Panc1 (cell line): ENCODE measurements around the gene MCU. TPM values are rescaled to one million over a fixed set of nuclear protein-coding genes. Genes with fewer than 3 reads are reported as not detected.

ENCODE experiments used
- ATAC-seq: fragments of 200-7000 bp; cut with Tn5 transposase; 2 replicates; pipeline ENCODE4 v1.9.1; 2020; ENCODE audit warnings: mild to moderate bottlenecking, moderate library complexity
- BruUV-seq: library from RNA; stranded (reverse); fragments of 400-500 nt; replicated peaks from 2 replicates; lab custom pipeline; 2021; lab: Mats Ljungman, UMichigan
- CTCF ChIA-PET: fragments of 300-600 bp; sonication (Branson Sonifier 250); formaldehyde crosslinking; loops from one replicate; lab custom pipeline; 2022; ENCODE audit warnings: antibody characterized with exemption; lab: Charles Lee
- POLR2A ChIA-PET: fragments of 300-600 bp; sonication (Branson Sonifier 250); formaldehyde crosslinking; loops from one replicate; lab custom pipeline; 2022; ENCODE audit warnings: antibody characterized with exemption; lab: Charles Lee
- DNase-seq: peaks from one replicate; pipeline ENCODE4 v3.0.0-alpha.2; 2010; ENCODE audit warnings: low read depth, low spot score
- H3K27ac ChIP-seq: 2 replicates; pipeline ENCODE4 v1.5.1; 2011; ENCODE audit warnings: mild to moderate bottlenecking, low read length, inconsistent platforms
- H3K27me3 ChIP-seq: fragments of 200-500 bp; sonication (Bioruptor generic); 2 replicates; pipeline ENCODE4 v1.6.0; 2014; ENCODE audit warnings: low read length, inconsistent platforms; ENCODE audit not compliant: control insufficient read depth, insufficient read depth
- H3K36me3 ChIP-seq: fragments of 200-500 bp; sonication (Bioruptor generic); 2 replicates; pipeline ENCODE4 v1.5.1; 2014; ENCODE audit warnings: inconsistent platforms, mild to moderate bottlenecking, low read length, moderate library complexity; ENCODE audit not compliant: control insufficient read depth, insufficient read depth
- H3K4me1 ChIP-seq: 2 replicates; pipeline ENCODE4 v1.5.1; 2011; ENCODE audit warnings: inconsistent platforms, mild to moderate bottlenecking, low read length, moderate library complexity; ENCODE audit not compliant: control insufficient read depth, insufficient read depth
- H3K4me3 ChIP-seq, 2 experiments: 2 replicates each; pipeline ENCODE4 v1.5.1; 2011 to 2012; ENCODE audit warnings: low read depth in 2 of 2, low read length in 2 of 2, mild to moderate bottlenecking in 2 of 2, inconsistent platforms in 1 of 2, moderate library complexity in 1 of 2
- H3K9me3 ChIP-seq: fragments of 200-500 bp; sonication (Bioruptor generic); 2 replicates; pipeline ENCODE4 v1.5.1; 2014; ENCODE audit warnings: low read depth, mild to moderate bottlenecking, inconsistent platforms, low read length, moderate library complexity; ENCODE audit not compliant: control insufficient read depth, insufficient read depth
- POLR2AphosphoS5 ChIP-seq: IDR thresholded peaks from 2 replicates; pipeline ENCODE4 v1.6.1; 2012; ENCODE audit warnings: mild to moderate bottlenecking, low read depth, low read length, moderate library complexity
- SIN3A ChIP-seq: IDR thresholded peaks from 2 replicates; pipeline ENCODE4 v1.6.1; 2012; ENCODE audit warnings: low read depth, mild to moderate bottlenecking, low read length, moderate library complexity, borderline replicate concordance; ENCODE audit not compliant: insufficient read depth
- TCF7L2 ChIP-seq: IDR thresholded peaks from 2 replicates; pipeline ENCODE4 v1.6.1; 2011; ENCODE audit warnings: mild to moderate bottlenecking, low read depth, low read length, inconsistent platforms
- in situ Hi-C: cut with HindIII; loops from 2 replicates; pipeline ENCODE4 v1.10.0; 2016; ENCODE audit warnings: low sequenced_read_pairs, low pct_unique_long_range_greater_than_20kb
- intact Hi-C: fragments of 100-400 bp; cut with micrococcal nuclease; formaldehyde crosslinking; loops from one replicate; pipeline ENCODE4 v1.10.0; 2022; ENCODE audit not compliant: unreplicated experiment
- total RNA-seq: library from RNA; stranded (reverse); gene quantifications from one replicate; pipeline ENCODE4 v1.2.1, GENCODE V29; 2021; ENCODE audit not compliant: unreplicated experiment
- TF ChIP-seq, protein P1 (sequence below), 2 experiments: IDR thresholded peaks; 2 replicates each; pipeline ENCODE4 v1.6.1; 2011 to 2012; ENCODE audit warnings: low read depth in 2 of 2, control low read depth in 1 of 2, low read length in 1 of 2, mild to moderate bottlenecking in 1 of 2, moderate library complexity in 1 of 2; ENCODE audit not compliant: insufficient read depth in 1 of 2
- TF ChIP-seq, protein P2 (sequence below): fragments of 450-650 bp; IDR thresholded peaks from 2 replicates; pipeline ENCODE4 v1.5.1; 2017; ENCODE audit warnings: mild to moderate bottlenecking

MCU gene
- total RNA-seq, 1 experiment from 2014 or later, result 31.6 TPM

DNA sequence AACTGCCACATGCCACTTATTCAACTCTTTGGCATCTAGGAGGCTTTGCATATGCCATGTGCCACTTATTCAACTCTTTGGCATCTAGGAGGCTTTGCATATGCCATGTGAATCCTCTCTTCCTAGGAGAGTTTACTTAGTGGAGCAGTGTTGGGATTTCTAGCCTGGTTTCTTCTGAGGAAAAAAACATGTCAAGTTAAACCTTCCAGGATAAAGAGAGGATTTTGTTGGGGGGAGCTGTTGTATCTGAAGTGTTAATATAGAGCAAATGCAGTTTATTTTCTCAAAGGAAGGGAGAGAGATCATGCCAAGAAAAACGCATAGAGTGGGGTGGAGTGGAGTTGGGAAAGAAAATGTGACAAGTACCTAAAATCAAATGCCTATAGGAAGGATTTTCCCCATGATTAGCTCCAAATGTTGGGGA is 91.5 kb downstream of the MCU start:
- BruUV-seq, result no TSS peak

DNA sequence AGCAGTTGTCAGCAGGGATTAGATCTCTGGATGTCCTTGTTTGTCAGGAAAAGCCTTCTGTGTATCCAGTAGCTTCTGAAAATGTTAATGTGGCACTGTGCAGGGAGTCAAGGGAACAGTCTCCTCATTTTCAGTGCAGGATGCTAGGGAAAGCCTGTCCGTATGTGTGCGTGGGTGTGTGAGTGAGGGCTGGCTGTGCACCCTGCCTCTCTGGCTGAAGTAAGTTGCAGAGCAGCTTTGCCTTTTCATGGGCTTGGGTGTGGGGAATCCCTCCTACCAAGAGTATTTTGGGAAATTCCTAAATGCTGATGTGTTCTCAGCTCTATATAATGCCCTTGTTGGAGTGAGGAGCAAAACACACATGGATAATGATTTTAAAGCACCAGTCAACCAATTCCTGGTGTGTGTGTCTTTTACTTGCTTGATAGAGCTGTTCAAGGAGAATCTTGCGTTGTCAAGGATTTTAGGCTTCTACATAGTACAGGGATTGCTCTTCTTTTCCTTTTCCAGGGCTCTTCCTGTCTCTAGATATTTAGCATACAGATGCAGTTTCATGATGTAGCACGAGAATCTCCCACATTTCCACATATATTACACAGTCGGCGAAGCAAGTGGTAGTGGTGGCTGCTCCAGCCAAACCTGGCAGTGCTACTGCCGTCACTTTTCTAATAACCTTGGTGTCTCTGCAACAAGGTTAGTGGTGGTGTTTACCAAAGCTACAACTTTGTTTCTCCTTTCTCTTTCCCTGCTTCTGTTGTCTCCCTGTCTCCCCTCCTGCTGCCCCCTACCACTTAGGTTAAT is 92.8 kb downstream of the MCU start:
- no peaks in the 10 kb centered on the region for H3K9me3 ChIP-seq
- H3K4me1 ChIP-seq, result 0 out of 2 replicates have a peak, but pooled peaks cover 7% of the 10 kb centered on the region
- no TSS peak for BruUV-seq
- in situ Hi-C loops, result no loop called here
- no peak overlapping the region for H3K4me3 ChIP-seq
- DNase-seq, result peak; percentile 17
- no peak overlapping the region for H3K27ac ChIP-seq
- no peaks in the 10 kb centered on the region for H3K36me3 ChIP-seq
- H3K27me3 ChIP-seq, result no peaks in the 10 kb centered on the region
- ChIA-PET CTCF (no interaction called here), POLR2A (interaction anchor here (0.6 kb wide), 3 partner anchors 160 to 536 kb away, joined by 3 to 5 read pairs (median 4); no protein-coding TSS in a partner anchor)
- TF ChIP-seq POLR2AphosphoS5 (no peak), TCF7L2 (no peak), SIN3A (no peak)
- TF ChIP-seq, protein P1, sequence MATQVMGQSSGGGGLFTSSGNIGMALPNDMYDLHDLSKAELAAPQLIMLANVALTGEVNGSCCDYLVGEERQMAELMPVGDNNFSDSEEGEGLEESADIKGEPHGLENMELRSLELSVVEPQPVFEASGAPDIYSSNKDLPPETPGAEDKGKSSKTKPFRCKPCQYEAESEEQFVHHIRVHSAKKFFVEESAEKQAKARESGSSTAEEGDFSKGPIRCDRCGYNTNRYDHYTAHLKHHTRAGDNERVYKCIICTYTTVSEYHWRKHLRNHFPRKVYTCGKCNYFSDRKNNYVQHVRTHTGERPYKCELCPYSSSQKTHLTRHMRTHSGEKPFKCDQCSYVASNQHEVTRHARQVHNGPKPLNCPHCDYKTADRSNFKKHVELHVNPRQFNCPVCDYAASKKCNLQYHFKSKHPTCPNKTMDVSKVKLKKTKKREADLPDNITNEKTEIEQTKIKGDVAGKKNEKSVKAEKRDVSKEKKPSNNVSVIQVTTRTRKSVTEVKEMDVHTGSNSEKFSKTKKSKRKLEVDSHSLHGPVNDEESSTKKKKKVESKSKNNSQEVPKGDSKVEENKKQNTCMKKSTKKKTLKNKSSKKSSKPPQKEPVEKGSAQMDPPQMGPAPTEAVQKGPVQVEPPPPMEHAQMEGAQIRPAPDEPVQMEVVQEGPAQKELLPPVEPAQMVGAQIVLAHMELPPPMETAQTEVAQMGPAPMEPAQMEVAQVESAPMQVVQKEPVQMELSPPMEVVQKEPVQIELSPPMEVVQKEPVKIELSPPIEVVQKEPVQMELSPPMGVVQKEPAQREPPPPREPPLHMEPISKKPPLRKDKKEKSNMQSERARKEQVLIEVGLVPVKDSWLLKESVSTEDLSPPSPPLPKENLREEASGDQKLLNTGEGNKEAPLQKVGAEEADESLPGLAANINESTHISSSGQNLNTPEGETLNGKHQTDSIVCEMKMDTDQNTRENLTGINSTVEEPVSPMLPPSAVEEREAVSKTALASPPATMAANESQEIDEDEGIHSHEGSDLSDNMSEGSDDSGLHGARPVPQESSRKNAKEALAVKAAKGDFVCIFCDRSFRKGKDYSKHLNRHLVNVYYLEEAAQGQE (IDR thresholded peaks at IDR 0.05; ENCODE audit: insufficient read depth in 1 of 2, low read depth in 2 of 2, low read length in 1 of 2), result no peak
- TF ChIP-seq, protein P2, sequence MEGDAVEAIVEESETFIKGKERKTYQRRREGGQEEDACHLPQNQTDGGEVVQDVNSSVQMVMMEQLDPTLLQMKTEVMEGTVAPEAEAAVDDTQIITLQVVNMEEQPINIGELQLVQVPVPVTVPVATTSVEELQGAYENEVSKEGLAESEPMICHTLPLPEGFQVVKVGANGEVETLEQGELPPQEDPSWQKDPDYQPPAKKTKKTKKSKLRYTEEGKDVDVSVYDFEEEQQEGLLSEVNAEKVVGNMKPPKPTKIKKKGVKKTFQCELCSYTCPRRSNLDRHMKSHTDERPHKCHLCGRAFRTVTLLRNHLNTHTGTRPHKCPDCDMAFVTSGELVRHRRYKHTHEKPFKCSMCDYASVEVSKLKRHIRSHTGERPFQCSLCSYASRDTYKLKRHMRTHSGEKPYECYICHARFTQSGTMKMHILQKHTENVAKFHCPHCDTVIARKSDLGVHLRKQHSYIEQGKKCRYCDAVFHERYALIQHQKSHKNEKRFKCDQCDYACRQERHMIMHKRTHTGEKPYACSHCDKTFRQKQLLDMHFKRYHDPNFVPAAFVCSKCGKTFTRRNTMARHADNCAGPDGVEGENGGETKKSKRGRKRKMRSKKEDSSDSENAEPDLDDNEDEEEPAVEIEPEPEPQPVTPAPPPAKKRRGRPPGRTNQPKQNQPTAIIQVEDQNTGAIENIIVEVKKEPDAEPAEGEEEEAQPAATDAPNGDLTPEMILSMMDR, result no peak
- peak; percentile 65 for ATAC-seq
- intact Hi-C loops, result no loop called here

More for the DNA sequence above, 91.5 kb downstream of the MCU start:
- ATAC-seq (no peak), DNase-seq (peak; percentile 2)
- Histone ChIP-seq H3K36me3 (no peaks in the 10 kb centered on the region), H3K27me3 (no peaks in the 10 kb centered on the region), H3K9me3 (no peaks in the 10 kb centered on the region), H3K4me3 (no peak overlapping the region), H3K4me1 (0 out of 2 replicates have a peak, but pooled peaks cover 7% of the 10 kb centered on the region), H3K27ac (no peak overlapping the region)
- in situ Hi-C loops, result no loop called here
- CTCF ChIA-PET, result no interaction called here
- POLR2A ChIA-PET, result no interaction called here
- intact Hi-C loops, result no loop called here
- TF ChIP-seq, protein P1 (IDR thresholded peaks at IDR 0.05; ENCODE audit: insufficient read depth in 1 of 2, low read depth in 2 of 2, low read length in 1 of 2), result no peak
- TF ChIP-seq POLR2AphosphoS5 (no peak), TCF7L2 (no peak), SIN3A (no peak)
- TF ChIP-seq, protein P2, result no peak
